Neural cell (in vitro differentiated cells): ENCODE data around the gene SOX30. TPM values are rescaled to one million over a fixed set of nuclear protein-coding genes. Genes with fewer than 3 reads are reported as not detected.

Experiments used
- H2AFZ ChIP-seq: fragments of 200-600, 300-800 bp; sonication (generic), shearing (Covaris generic); 2 replicates; pipeline ENCODE4 v1.6.0; 2014; ENCODE audit warnings: low read depth, mild to moderate bottlenecking, antibody characterized with exemption, low read length, moderate library complexity
- H3F3A ChIP-seq: fragments of 200-600 bp; shearing (Covaris generic); 2 replicates; pipeline ENCODE4 v1.6.1; 2016; ENCODE audit warnings: mild to moderate bottlenecking, moderate library complexity, mixed read lengths, antibody characterized with exemption, low read length; ENCODE audit not compliant: insufficient read depth, poor library complexity, severe bottlenecking
- H3K27ac ChIP-seq: fragments of 200-600, 300-800 bp; sonication (generic), shearing (Covaris generic); 2 replicates; pipeline ENCODE4 v1.5.1; 2014; ENCODE audit warnings: mild to moderate bottlenecking, low read length, moderate library complexity
- H3K27me3 ChIP-seq: fragments of 300-800, 200-600 bp; sonication (generic), shearing (Covaris generic); 2 replicates; pipeline ENCODE4 v1.6.0; 2014; ENCODE audit warnings: mild to moderate bottlenecking, low read depth, low read length, moderate library complexity; ENCODE audit not compliant: insufficient read depth
- H3K36me3 ChIP-seq: fragments of 300-800, 200-600 bp; sonication (generic), shearing (Covaris generic); 2 replicates; pipeline ENCODE4 v1.5.1; 2014; ENCODE audit warnings: mild to moderate bottlenecking, antibody characterized with exemption, low read length, moderate library complexity; ENCODE audit not compliant: insufficient read depth
- H3K4me2 ChIP-seq: fragments of 300-800, 200-600 bp; sonication (generic), shearing (Covaris generic); 2 replicates; pipeline ENCODE4 v1.6.0; 2014; ENCODE audit warnings: mild to moderate bottlenecking, low read length
- H3K4me3 ChIP-seq: fragments of 300-800, 200-600 bp; sonication (generic), shearing (Covaris generic); 2 replicates; pipeline ENCODE4 v1.5.1; 2014; ENCODE audit warnings: mild to moderate bottlenecking, low read length, moderate library complexity
- H3K79me2 ChIP-seq: fragments of 200-600 bp; shearing (Covaris generic); replicated peaks from 2 replicates; pipeline ENCODE4 v1.6.0; 2014; ENCODE audit warnings: mild to moderate bottlenecking, low read length, moderate library complexity; ENCODE audit not compliant: insufficient read depth
- H3K9ac ChIP-seq: fragments of 300-800, 200-600 bp; sonication (generic), shearing (Covaris generic); 2 replicates; pipeline ENCODE4 v1.6.1; 2016; ENCODE audit warnings: mild to moderate bottlenecking, low read length, mixed read lengths
- H3K9me2 ChIP-seq: fragments of 200-600 bp; shearing (Covaris generic); 2 replicates; pipeline ENCODE4 v1.6.1; 2016; ENCODE audit warnings: mild to moderate bottlenecking, low read length, mixed read lengths; ENCODE audit not compliant: insufficient read depth
- H3K9me3 ChIP-seq: fragments of 200-600, 300-800 bp; sonication (generic), shearing (Covaris generic); 2 replicates; pipeline ENCODE4 v1.6.1; 2016; ENCODE audit warnings: mild to moderate bottlenecking, mixed run types, low read length, moderate library complexity, mixed read lengths
- H4K20me1 ChIP-seq: fragments of 200-600 bp; shearing (Covaris generic); 2 replicates; pipeline ENCODE4 v1.6.1; 2016; ENCODE audit warnings: mild to moderate bottlenecking, mixed run types; ENCODE audit not compliant: insufficient read depth
- EP300 ChIP-seq: fragments of 450-650 bp; conservative IDR thresholded peaks from 2 replicates; pipeline ENCODE4 v1.6.1; 2014; ENCODE audit warnings: antibody characterized with exemption, mild to moderate bottlenecking, moderate library complexity; ENCODE audit not compliant: poor library complexity, severe bottlenecking
- EZH2 ChIP-seq: fragments of 200-600, 300-800 bp; shearing (Covaris generic), sonication (generic); IDR thresholded peaks from 2 replicates; pipeline ENCODE4 v1.6.1; 2014; ENCODE audit warnings: antibody characterized with exemption, low read length, borderline replicate concordance, mild to moderate bottlenecking; ENCODE audit not compliant: insufficient read depth, poor library complexity, severe bottlenecking
- MXI1 ChIP-seq: fragments of 450-650 bp; conservative IDR thresholded peaks from 2 replicates; pipeline ENCODE4 v1.6.1; 2014; ENCODE audit warnings: antibody characterized with exemption, mild to moderate bottlenecking; ENCODE audit not compliant: poor library complexity, severe bottlenecking
- POLR2AphosphoS5 ChIP-seq: IDR thresholded peaks from 2 replicates; pipeline ENCODE4 v1.6.1; 2012
- RAD21 ChIP-seq: fragments of 450-650 bp; conservative IDR thresholded peaks from 2 replicates; pipeline ENCODE4 v1.6.1; 2014; ENCODE audit warnings: antibody characterized with exemption, mild to moderate bottlenecking, moderate library complexity
- SMC3 ChIP-seq: fragments of 450-650 bp; conservative IDR thresholded peaks from 2 replicates; pipeline ENCODE4 v1.6.1; 2014; ENCODE audit warnings: antibody characterized with exemption, mild to moderate bottlenecking, moderate library complexity; ENCODE audit not compliant: poor library complexity
- TAF1 ChIP-seq: IDR thresholded peaks from 2 replicates; pipeline ENCODE4 v1.6.1; 2012; ENCODE audit warnings: low read depth
- polyA plus RNA-seq: library from polyadenylated mRNA; depleted of rRNA; stranded (reverse); fragments of >200 nt; gene quantifications from 2 replicates; pipeline ENCODE4 v1.2.3, GENCODE V29; 2014
- TF ChIP-seq, protein P1 (sequence below): fragments of 450-650 bp; IDR thresholded peaks from 2 replicates; pipeline ENCODE4 v1.5.1; 2014; ENCODE audit warnings: antibody characterized with exemption, mild to moderate bottlenecking, moderate library complexity; ENCODE audit not compliant: poor library complexity, severe bottlenecking
- TF ChIP-seq, protein P2 (sequence below): IDR thresholded peaks from 2 replicates; pipeline ENCODE4 v1.6.1; 2012; ENCODE audit warnings: borderline replicate concordance

SOX30 gene
- polyA plus RNA-seq, 1 donor from 2014 or later: not detected

DNA sequence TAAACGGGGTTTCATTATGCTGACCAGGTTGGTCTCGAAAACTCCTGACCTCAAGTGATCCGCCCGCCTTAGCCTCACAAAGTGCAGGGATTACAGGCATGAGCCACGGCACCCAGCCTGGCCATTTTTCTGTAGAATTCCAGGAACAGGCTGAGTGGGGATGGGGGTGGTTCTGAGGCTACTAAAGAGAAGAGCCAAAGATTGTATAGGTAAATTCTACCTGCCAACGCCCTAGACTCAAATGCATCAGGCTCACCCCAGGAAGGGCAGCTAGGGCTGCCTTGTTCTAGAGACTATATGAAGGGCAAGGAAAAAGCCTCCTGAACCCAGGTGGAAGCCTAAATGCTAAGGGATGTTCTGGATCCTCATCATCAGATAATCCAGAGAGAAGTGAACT is 17.5 kb upstream of the SOX30 start:
- Histone ChIP-seq H3K9ac (no peak overlapping the region), H2AFZ (no peak overlapping the region), H3K79me2 (no peaks in the 10 kb centered on the region), H3K27me3 (no peaks in the 10 kb centered on the region), H3F3A (no peaks in the 10 kb centered on the region), H3K27ac (no peak overlapping the region), H4K20me1 (no peaks in the 10 kb centered on the region), H3K36me3 (no peaks in the 10 kb centered on the region), H3K9me2 (no peaks in the 10 kb centered on the region), H3K9me3 (peaks cover 7% of the 10 kb centered on the region), H3K4me2 (no peak overlapping the region), H3K4me3 (no peak overlapping the region)
- no peak for TF ChIP-seq POLR2AphosphoS5
- TF ChIP-seq, protein P1, sequence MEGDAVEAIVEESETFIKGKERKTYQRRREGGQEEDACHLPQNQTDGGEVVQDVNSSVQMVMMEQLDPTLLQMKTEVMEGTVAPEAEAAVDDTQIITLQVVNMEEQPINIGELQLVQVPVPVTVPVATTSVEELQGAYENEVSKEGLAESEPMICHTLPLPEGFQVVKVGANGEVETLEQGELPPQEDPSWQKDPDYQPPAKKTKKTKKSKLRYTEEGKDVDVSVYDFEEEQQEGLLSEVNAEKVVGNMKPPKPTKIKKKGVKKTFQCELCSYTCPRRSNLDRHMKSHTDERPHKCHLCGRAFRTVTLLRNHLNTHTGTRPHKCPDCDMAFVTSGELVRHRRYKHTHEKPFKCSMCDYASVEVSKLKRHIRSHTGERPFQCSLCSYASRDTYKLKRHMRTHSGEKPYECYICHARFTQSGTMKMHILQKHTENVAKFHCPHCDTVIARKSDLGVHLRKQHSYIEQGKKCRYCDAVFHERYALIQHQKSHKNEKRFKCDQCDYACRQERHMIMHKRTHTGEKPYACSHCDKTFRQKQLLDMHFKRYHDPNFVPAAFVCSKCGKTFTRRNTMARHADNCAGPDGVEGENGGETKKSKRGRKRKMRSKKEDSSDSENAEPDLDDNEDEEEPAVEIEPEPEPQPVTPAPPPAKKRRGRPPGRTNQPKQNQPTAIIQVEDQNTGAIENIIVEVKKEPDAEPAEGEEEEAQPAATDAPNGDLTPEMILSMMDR: no peak
- TF ChIP-seq, protein P2, sequence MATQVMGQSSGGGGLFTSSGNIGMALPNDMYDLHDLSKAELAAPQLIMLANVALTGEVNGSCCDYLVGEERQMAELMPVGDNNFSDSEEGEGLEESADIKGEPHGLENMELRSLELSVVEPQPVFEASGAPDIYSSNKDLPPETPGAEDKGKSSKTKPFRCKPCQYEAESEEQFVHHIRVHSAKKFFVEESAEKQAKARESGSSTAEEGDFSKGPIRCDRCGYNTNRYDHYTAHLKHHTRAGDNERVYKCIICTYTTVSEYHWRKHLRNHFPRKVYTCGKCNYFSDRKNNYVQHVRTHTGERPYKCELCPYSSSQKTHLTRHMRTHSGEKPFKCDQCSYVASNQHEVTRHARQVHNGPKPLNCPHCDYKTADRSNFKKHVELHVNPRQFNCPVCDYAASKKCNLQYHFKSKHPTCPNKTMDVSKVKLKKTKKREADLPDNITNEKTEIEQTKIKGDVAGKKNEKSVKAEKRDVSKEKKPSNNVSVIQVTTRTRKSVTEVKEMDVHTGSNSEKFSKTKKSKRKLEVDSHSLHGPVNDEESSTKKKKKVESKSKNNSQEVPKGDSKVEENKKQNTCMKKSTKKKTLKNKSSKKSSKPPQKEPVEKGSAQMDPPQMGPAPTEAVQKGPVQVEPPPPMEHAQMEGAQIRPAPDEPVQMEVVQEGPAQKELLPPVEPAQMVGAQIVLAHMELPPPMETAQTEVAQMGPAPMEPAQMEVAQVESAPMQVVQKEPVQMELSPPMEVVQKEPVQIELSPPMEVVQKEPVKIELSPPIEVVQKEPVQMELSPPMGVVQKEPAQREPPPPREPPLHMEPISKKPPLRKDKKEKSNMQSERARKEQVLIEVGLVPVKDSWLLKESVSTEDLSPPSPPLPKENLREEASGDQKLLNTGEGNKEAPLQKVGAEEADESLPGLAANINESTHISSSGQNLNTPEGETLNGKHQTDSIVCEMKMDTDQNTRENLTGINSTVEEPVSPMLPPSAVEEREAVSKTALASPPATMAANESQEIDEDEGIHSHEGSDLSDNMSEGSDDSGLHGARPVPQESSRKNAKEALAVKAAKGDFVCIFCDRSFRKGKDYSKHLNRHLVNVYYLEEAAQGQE: no peak
- TF ChIP-seq EP300: no peak
- no peak for TF ChIP-seq SMC3
- TF ChIP-seq MXI1: no peak
- TF ChIP-seq RAD21: no peak
- no peak for TF ChIP-seq EZH2
- TF ChIP-seq TAF1: no peak

DNA sequence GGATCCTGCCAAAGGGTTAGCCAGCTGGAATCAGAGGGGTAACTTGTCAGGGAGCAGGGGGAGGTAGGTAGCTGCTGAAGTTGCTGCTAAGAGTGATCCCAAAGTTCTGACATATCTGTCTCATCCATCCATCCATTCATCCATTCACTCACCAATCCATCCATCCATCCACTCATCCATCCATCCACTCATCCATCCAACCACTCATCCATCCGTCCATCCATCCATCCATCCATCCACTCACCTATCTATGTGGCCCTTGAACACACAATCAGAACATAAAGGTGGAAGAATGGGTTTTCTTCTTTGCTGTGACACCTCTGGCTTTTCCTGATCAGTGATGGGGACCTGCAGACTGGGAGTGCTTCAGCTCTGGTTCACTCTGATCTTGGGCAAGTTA is 16.1 kb upstream of the SOX30 start:
- Histone ChIP-seq H2AFZ (no peak overlapping the region), H3K9me2 (no peaks in the 10 kb centered on the region), H3K36me3 (no peaks in the 10 kb centered on the region), H3K4me3 (no peak overlapping the region), H3F3A (no peaks in the 10 kb centered on the region), H3K27ac (no peak overlapping the region), H3K9ac (no peak overlapping the region), H4K20me1 (no peaks in the 10 kb centered on the region), H3K27me3 (no peaks in the 10 kb centered on the region), H3K9me3 (peaks cover 7% of the 10 kb centered on the region), H3K4me2 (no peak overlapping the region), H3K79me2 (no peaks in the 10 kb centered on the region)
- no peak for TF ChIP-seq POLR2AphosphoS5
- no peak for TF ChIP-seq EP300
- TF ChIP-seq EZH2: no peak
- no peak for TF ChIP-seq RAD21
- no peak for TF ChIP-seq TAF1
- TF ChIP-seq, protein P1: no peak
- TF ChIP-seq, protein P2: no peak
- no peak for TF ChIP-seq SMC3
- no peak for TF ChIP-seq MXI1
